Neuronal stem cell (in vitro differentiated cells): ENCODE data around the gene NEDD9.

ENCODE experiments used
- DNase-seq: peaks from one replicate; pipeline ENCODE4 v3.0.0-alpha.2; 2013; ENCODE audit warnings: low spot score
- H2AFZ ChIP-seq: one replicate; pipeline ENCODE4 v1.6.1; 2013; ENCODE audit warnings: mild to moderate bottlenecking, low read length, inconsistent platforms
- H2AK5ac ChIP-seq: 2 replicates; pipeline ENCODE4 v1.6.1; 2013; ENCODE audit warnings: low read depth, mild to moderate bottlenecking, inconsistent platforms, low read length, moderate library complexity, mixed read lengths
- H2BK120ac ChIP-seq: 2 replicates; pipeline ENCODE4 v1.6.1; 2013; ENCODE audit warnings: low read depth, mild to moderate bottlenecking, inconsistent platforms, low read length, moderate library complexity, mixed read lengths
- H2BK12ac ChIP-seq: one replicate; pipeline ENCODE4 v1.6.1; 2013; ENCODE audit warnings: low read length, inconsistent platforms
- H2BK15ac ChIP-seq: 2 replicates; pipeline ENCODE4 v1.6.1; 2013; ENCODE audit warnings: mild to moderate bottlenecking, low read length, inconsistent platforms, mixed read lengths
- H2BK5ac ChIP-seq: one replicate; pipeline ENCODE4 v1.6.1; 2013; ENCODE audit warnings: inconsistent platforms, mild to moderate bottlenecking, low read length, moderate library complexity
- H3K14ac ChIP-seq: one replicate; pipeline ENCODE4 v1.6.1; 2013; ENCODE audit warnings: low read length, inconsistent platforms
- H3K18ac ChIP-seq: 2 replicates; pipeline ENCODE4 v1.6.1; 2013; ENCODE audit warnings: low read length, inconsistent platforms
- H3K23ac ChIP-seq: 2 replicates; pipeline ENCODE4 v1.6.1; 2013; ENCODE audit warnings: low read depth, mild to moderate bottlenecking, mixed read lengths, low read length, inconsistent platforms; ENCODE audit not compliant: poor library complexity
- H3K27ac ChIP-seq: replicated peaks from 3 replicates; pipeline ENCODE4 v1.5.1; 2013; ENCODE audit warnings: low read length, inconsistent platforms
- H3K27me3 ChIP-seq, 3 experiments: 2 replicates each; pipeline ENCODE4 v1.6.1; 2013; ENCODE audit warnings: low read length in 3 of 3, mild to moderate bottlenecking in 2 of 3, inconsistent platforms in 1 of 3, low read depth in 1 of 3, mixed read lengths in 1 of 3, moderate library complexity in 1 of 3; ENCODE audit not compliant: control insufficient read depth in 3 of 3, insufficient read depth in 3 of 3
- H3K36me3 ChIP-seq, 2 donors: replicated peaks in 1 of 2; 2 replicates each; pipeline ENCODE4 v1.6.1; 2013; ENCODE audit warnings: low read length in 2 of 2; ENCODE audit not compliant: control insufficient read depth in 2 of 2, insufficient read depth in 2 of 2
- H3K4ac ChIP-seq: 2 replicates; pipeline ENCODE4 v1.6.1; 2013; ENCODE audit warnings: inconsistent platforms, mild to moderate bottlenecking, low read length, moderate library complexity
- H3K4me1 ChIP-seq, 2 donors: 1 replicate in 1 of 2; 2 replicates in 1 of 2; pipeline ENCODE4 v1.6.1; 2013; ENCODE audit warnings: low read length in 2 of 2, low read depth in 1 of 2; ENCODE audit not compliant: control insufficient read depth in 2 of 2, insufficient read depth in 1 of 2
- H3K4me2 ChIP-seq: one replicate; pipeline ENCODE4 v1.6.1; 2013; ENCODE audit warnings: mild to moderate bottlenecking, low read length, inconsistent platforms; ENCODE audit not compliant: insufficient read depth, poor library complexity, severe bottlenecking
- H3K4me3 ChIP-seq, 2 donors: 2 replicates each; pipeline ENCODE4 v1.5.1; 2013; ENCODE audit warnings: low read length in 2 of 2, mild to moderate bottlenecking in 2 of 2, inconsistent platforms in 1 of 2, moderate library complexity in 1 of 2
- H3K79me1 ChIP-seq: one replicate; pipeline ENCODE4 v1.6.1; 2013; ENCODE audit warnings: low read depth, mild to moderate bottlenecking, inconsistent platforms, low read length, moderate library complexity
- H3K9ac ChIP-seq: one replicate; pipeline ENCODE4 v1.6.1; 2013; ENCODE audit warnings: mild to moderate bottlenecking, low read depth, low read length, inconsistent platforms; ENCODE audit not compliant: poor library complexity
- H3K9me3 ChIP-seq, 2 donors: replicated peaks in 1 of 2; 2 replicates each; pipeline versions ENCODE3 to v1.6.1; 2013; ENCODE audit warnings: low read length in 2 of 2, mild to moderate bottlenecking in 2 of 2, inconsistent platforms in 1 of 2, low read depth in 1 of 2, mixed read lengths in 1 of 2, moderate library complexity in 1 of 2; ENCODE audit not compliant: control insufficient read depth in 2 of 2, insufficient read depth in 1 of 2
- H4K8ac ChIP-seq: one replicate; pipeline ENCODE4 v1.6.1; 2013; ENCODE audit warnings: low read depth, mild to moderate bottlenecking, inconsistent platforms, low read length, moderate library complexity
- H4K91ac ChIP-seq: one replicate; pipeline ENCODE4 v1.6.1; 2013; ENCODE audit warnings: low read length, low read depth, mild to moderate bottlenecking, inconsistent platforms; ENCODE audit not compliant: poor library complexity
- WGBS, 2 donors: extraction: QIAGEN DNeasy Blood & Tissue Kit; methylation state at CpG; one replicate each; pipeline ENCODE4 v1.1.7; 2013; ENCODE audit warnings: missing lambda C conversion rate in 2 of 2, mixed read lengths in 1 of 2; ENCODE audit not compliant: insufficient read length in 2 of 2, insufficient replicate concordance in 1 of 2; ENCODE audit errors: extremely low coverage in 2 of 2; 5-methylcytosine and 5-hydroxymethylcytosine counted together

The NEDD9 gene

GRCh38 chr6:11230158-11231107 is 2.0 kb downstream of the NEDD9 start:
- Histone ChIP-seq H2AK5ac (no peak overlapping the region), H2BK120ac (no peak overlapping the region), H2BK12ac (no peak overlapping the region), H3K18ac (no peak overlapping the region), H2AFZ (no peak overlapping the region), H3K4ac (no peak overlapping the region), H4K8ac (no peak overlapping the region), H3K14ac (no peak overlapping the region), H3K4me1 (peaks cover 15 to 29% of the 10 kb centered on the region in 2 donors), H2BK15ac (no peak overlapping the region), H3K27me3 (no peaks in the 10 kb centered on the region), H3K23ac (no peak overlapping the region), H3K9me3 (peaks cover 0 to 3% of the 10 kb centered on the region in 2 donors), H3K36me3 (peaks cover 0 to 8% of the 10 kb centered on the region in 2 donors), H3K27ac (no peak overlapping the region), H3K79me1 (no peaks in the 10 kb centered on the region), H3K9ac (no peak overlapping the region), H2BK5ac (no peak overlapping the region), H4K91ac (no peak overlapping the region), H3K4me2 (no peak overlapping the region), H3K4me3 (peak overlapping the region in 1 of 2 donors; percentile 79)
- DNase-seq = no peak
- no CpG with 5 or more reads among the region's 9 CpGs for WGBS, 2 donors

GRCh38 chr6:11229655-11230046 is 2.8 kb downstream of the NEDD9 start:
- H3K4me1 ChIP-seq = peaks cover 15 to 29% of the 10 kb centered on the region in 2 donors

GRCh38 chr6:11228935-11229654 is 3.4 kb downstream of the NEDD9 start:
- H2AK5ac ChIP-seq = no peak overlapping the region
- no peak overlapping the region for H2BK120ac ChIP-seq
- peaks cover 0 to 20% of the 10 kb centered on the region in 2 donors for H3K36me3 ChIP-seq
- H3K23ac ChIP-seq = no peak overlapping the region
- no peak overlapping the region for H2BK5ac ChIP-seq
- H3K27ac ChIP-seq = no peak overlapping the region
- H3K4me2 ChIP-seq = peak overlapping the region; percentile 28
- peak overlapping the region in 1 of 2 donors; percentile 79 for H3K4me3 ChIP-seq
- no peaks in the 10 kb centered on the region for H3K79me1 ChIP-seq
- H3K18ac ChIP-seq = no peak overlapping the region
- H3K14ac ChIP-seq = no peak overlapping the region
- H3K4ac ChIP-seq = no peak overlapping the region
- no peak overlapping the region for H2BK12ac ChIP-seq
- H3K9ac ChIP-seq = no peak overlapping the region
- peaks cover 0 to 15% of the 10 kb centered on the region in 2 donors for H3K9me3 ChIP-seq
- no CpG with 5 or more reads among the region's 20 CpGs for WGBS, 2 donors
- peak; percentile 46 for DNase-seq
- H4K8ac ChIP-seq = no peak overlapping the region
- peaks cover 12 to 27% of the 10 kb centered on the region in 2 donors for H3K4me1 ChIP-seq
- H2AFZ ChIP-seq = peak overlapping the region; percentile 68
- H4K91ac ChIP-seq = no peak overlapping the region
- no peak overlapping the region for H2BK15ac ChIP-seq
- H3K27me3 ChIP-seq = no peaks in the 10 kb centered on the region

More at GRCh38 chr6:11229655-11230046, 2.8 kb downstream of the NEDD9 start:
- no peak overlapping the region for H3K4ac ChIP-seq
- no peak overlapping the region for H2BK15ac ChIP-seq
- H3K79me1 ChIP-seq = no peaks in the 10 kb centered on the region
- no peak overlapping the region for H3K9ac ChIP-seq
- H3K14ac ChIP-seq = no peak overlapping the region
- peaks cover 0 to 10% of the 10 kb centered on the region in 2 donors for H3K9me3 ChIP-seq
- H4K8ac ChIP-seq = no peak overlapping the region
- no peak overlapping the region for H4K91ac ChIP-seq
- H3K27me3 ChIP-seq = no peaks in the 10 kb centered on the region
- peaks cover 0 to 15% of the 10 kb centered on the region in 2 donors for H3K36me3 ChIP-seq
- H2AFZ ChIP-seq = peak overlapping the region; percentile 68
- no CpG with 5 or more reads among the region's 5 CpGs for WGBS, 2 donors
- H3K18ac ChIP-seq = no peak overlapping the region
- H2BK12ac ChIP-seq = no peak overlapping the region
- H3K4me3 ChIP-seq = peak overlapping the region in 1 of 2 donors; percentile 79
- H3K23ac ChIP-seq = no peak overlapping the region
- no peak overlapping the region for H2AK5ac ChIP-seq
- H2BK120ac ChIP-seq = no peak overlapping the region
- DNase-seq = no peak
- H3K4me2 ChIP-seq = no peak overlapping the region
- no peak overlapping the region for H2BK5ac ChIP-seq
- no peak overlapping the region for H3K27ac ChIP-seq

GRCh38 chr6:11227698-11228097 is 4.8 kb downstream of the NEDD9 start:
- no peak overlapping the region for H2AFZ ChIP-seq
- H2BK12ac ChIP-seq = no peak overlapping the region
- H3K4me1 ChIP-seq = peaks cover 6 to 20% of the 10 kb centered on the region in 2 donors
- H3K27ac ChIP-seq = no peak overlapping the region
- no peak overlapping the region for H3K9ac ChIP-seq
- no peak overlapping the region for H3K18ac ChIP-seq
- no peak for DNase-seq
- no peak overlapping the region for H4K91ac ChIP-seq
- no peaks in the 10 kb centered on the region for H3K27me3 ChIP-seq
- no peak overlapping the region for H2AK5ac ChIP-seq
- H2BK15ac ChIP-seq = no peak overlapping the region
- H3K4me3 ChIP-seq = no peak overlapping the region
- no CpG with 5 or more reads among the region's 5 CpGs for WGBS, 2 donors
- no peak overlapping the region for H2BK5ac ChIP-seq
- H4K8ac ChIP-seq = no peak overlapping the region
- no peak overlapping the region for H3K4me2 ChIP-seq
- H3K14ac ChIP-seq = no peak overlapping the region
- no peak overlapping the region for H3K4ac ChIP-seq
- no peak overlapping the region for H3K23ac ChIP-seq
- no peaks in the 10 kb centered on the region for H3K79me1 ChIP-seq
- peaks cover 0 to 21% of the 10 kb centered on the region in 2 donors for H3K9me3 ChIP-seq
- no peak overlapping the region for H2BK120ac ChIP-seq
- H3K36me3 ChIP-seq = peaks cover 0 to 33% of the 10 kb centered on the region in 2 donors
